GM19240 (cell line): Measurements from ENCODE around the gene UBA6.
"Not testable (repeated sequence)": the region's sequence is repeated elsewhere in the genome, so short reads cannot be mapped to it uniquely, and the experiment has no call there.

Source experiments
- DNase-seq: peaks from one replicate; pipeline ENCODE4 v3.0.0; 2011; ENCODE audit warnings: low spot score; ENCODE audit not compliant: insufficient read length

Gene UBA6

GRCh38 chr4:67674098-67674497 lies 26.9 kb downstream of the UBA6 start:
- DNase-seq = no peak

DNA sequence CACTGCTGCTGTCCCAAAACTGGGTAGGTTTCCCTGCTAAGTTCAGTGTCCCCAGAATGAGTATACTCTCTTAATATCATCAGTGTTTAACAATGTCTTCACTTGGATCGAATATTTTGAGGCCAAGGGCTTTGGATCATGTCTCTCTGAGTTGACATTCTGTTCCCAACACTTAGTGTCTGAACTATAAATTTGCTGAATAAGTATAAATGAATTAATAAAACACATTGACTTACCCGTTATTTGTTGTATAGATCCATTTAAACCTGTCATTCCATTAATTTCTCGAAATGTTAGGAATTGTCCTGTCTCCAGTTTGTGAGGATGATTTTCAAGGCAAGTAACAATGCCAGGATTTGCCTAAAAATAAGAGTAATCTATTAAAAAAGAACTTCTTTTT lies 32.6 kb downstream of the UBA6 start:
- no peak for DNase-seq

DNA sequence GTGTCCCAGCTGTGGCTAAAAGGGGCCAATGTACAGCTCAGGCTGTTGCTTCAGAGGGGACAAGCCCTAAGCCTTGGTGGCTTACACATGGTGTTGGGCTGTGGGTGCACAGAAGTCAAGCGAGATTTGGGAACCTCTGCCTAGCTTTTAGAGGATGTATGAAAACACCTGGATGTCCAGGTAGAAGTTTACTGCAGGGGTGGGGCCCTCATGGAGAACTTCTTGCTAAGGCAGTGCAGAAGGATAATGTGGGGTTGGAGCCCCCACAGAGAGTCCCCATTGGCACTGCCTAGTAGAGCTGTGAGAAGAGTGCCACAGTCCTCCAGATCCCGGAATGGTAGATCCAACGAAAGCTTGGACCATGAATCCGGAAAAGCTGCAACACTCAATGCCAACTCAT lies 40.5 kb downstream of the UBA6 start:
- no peak for DNase-seq

DNA sequence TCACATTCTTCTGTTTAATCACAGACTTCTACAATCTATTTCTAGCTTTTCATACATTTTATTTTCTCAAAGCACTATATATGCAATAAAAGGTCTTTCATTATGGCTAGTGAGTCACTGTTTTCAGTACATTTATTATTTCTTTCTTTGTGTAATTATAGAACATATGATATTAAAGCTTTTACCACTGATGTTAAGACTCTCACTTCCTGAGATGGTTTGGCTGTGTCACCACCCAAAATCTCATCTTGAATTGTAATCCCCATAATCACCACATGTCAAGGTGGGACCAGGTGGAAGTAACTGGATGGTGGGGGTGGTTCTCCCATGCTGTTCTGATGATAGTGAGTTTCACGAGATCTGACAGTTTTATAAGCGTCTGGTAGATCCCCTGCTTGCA lies 41.9 kb downstream of the UBA6 start:
- DNase-seq = no peak

DNA sequence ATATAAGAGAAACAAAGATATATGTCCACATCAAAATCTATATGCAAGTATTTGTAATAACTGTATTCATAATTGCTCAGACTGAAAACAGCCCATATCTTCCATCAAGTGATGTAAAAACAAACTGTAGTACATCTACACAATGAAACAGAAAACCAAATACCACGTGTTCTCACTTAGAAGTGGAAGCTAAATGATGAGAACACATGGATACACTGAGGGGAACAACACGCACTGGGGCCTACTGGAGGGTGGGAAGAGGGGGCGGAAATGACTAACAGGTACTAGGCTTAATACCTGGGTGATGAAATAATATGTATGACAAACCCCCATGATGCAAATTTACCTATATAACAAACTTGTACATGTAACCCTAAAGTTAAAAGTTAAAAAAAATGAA lies 42.7 kb downstream of the UBA6 start:
- DNase-seq = no peak

- no peak for DNase-seq
These were observed 49.4 kb downstream of the UBA6 start for GRCh38 chr4:67651536-67651935.

DNA sequence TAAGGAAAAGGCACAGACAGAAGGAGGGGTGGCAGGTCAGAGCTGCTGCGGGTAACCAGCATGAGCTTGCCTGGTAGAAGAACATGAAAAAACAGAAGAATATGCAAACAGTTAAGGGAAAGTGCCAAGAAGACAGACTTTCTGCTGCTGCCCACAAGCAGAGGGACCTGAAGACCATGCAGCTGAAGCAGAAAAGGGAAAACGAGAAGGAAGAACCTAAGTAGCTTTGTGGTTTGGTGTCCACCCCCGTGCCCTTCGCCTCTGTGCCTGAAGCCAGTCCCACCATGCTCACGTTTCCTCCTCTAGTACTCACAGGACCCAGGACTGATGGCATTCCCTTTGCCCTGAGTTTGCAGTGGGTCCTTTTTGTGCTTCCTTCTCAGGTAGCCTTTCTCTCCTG lies 62.8 kb downstream of the UBA6 start:
- no peak for DNase-seq

GRCh38 chr4:67636978-67637377 lies 64.0 kb downstream of the UBA6 start:
- not testable (repeated sequence) for DNase-seq

DNA sequence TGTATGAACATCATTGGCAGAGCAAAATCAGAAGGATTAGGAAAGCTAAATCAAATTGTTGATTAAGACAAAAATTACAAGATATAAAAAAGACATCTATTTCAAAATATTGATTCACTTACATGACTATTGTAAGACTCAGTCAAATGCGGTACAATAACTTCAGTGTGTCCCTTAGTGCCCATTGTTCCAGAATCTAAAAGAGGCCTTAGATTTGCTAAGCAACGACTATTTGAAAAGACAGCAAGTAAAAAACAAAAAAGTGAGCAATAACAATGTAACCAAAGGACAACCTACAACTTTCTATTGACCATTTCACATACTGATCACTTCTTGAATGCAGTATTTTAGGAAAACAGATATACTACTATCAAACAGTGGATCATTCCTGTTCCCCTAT lies 65.6 kb downstream of the UBA6 start:
- DNase-seq = no peak

- DNase-seq = no peak
These were observed 66.2 kb downstream of the UBA6 start for GRCh38 chr4:67634741-67635140.

- DNase-seq = no peak
These were observed 68.5 kb downstream of the UBA6 start for GRCh38 chr4:67632492-67632891.

DNA sequence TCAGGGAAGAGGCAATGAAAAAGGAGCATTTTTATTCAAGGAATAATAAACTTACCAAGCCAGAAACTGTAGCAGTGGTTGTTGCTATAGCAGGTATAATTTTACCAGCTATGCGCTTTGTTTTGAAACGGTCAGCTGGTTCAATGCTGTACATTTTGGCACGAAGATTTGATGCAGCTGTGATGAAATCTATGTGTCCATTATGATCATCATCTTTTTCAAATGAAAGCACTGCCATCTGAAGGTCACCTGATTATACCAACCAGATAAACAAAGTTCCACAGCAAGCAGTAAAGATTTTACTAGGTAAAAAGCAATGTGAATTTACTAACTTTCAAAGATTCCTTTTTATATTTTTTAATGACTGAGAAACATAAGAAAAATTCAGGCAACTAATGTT lies 76.0 kb downstream of the UBA6 start:
- DNase-seq = no peak

GRCh38 chr4:67616478-67616877 lies 84.5 kb downstream of the UBA6 start:
- DNase-seq = no peak

DNA sequence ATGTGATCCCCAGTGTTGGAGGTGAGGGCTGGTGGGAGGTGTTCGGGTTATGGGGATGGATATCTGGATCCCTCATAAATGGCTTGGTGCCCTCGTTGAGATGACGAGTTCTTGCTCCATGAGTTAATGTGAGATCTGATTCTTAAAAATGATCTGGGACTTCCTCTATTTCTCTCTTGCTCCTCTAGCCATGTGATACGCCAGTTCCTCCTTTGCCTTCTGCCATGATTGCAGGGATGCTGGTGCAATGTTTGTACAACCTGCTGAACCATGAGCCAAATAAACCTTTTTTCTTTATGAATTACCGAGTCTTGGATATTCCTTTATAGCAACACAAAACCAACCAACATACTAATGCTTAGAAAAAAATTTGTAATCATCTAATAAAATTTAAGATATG lies 85.8 kb downstream of the UBA6 start:
- DNase-seq = no peak

DNA sequence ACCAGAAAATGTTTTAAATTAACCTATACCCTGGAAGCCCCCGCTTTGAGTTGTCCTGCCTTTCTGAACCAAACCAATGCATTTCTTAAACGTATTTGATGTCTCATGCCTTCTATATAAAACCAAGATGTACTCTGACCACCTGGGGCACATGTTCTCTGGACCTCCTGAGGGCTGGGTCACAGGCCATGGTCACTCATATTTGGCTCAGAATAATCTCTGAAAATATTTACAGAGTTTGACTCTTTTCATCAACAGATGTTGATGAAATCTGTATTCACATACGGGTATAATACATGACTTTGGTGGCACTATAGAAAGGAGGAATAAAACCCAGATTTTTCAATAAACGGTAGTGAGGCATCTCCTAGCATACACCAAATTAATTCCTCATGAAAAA lies 86.8 kb downstream of the UBA6 start:
- no peak for DNase-seq

DNA sequence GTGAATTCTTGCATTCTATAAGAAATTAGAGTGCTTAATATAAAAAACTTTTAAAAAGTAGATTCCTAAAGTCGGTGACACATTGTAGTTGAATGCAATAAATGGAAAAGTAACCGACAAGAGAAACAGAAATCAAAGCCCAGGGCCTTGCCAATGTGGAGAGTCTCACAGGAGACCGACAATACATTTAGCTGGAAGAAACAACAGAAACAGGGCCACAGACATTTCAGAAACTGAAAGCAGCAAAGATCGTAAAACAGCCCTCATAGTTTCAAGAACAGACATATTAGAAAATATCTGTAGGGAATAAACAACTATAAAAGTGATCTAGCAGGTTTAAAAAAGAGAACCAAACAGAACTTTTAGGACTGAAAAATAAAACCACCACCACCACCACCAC lies 92.9 kb downstream of the UBA6 start:
- DNase-seq = no peak

DNA sequence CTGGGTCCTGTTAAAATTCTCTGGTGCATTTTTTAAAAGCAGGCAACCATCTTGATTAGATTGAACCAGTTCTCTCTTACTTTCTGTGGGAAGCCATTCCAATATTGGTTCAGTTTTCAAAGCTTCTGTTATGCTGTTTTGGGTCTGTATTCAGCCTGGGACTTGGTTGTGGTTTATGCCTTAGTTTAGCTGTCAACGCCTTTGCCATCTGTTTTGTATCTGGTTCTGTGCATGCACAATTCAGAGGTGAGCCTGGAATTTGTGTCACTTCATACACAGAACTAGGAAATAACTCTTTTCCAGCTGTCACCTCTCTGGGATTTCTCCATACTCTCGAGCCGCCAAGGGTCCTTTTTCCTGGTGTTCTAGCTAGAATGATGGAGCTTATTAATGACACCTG lies 96.2 kb downstream of the UBA6 start:
- no peak for DNase-seq

DNA sequence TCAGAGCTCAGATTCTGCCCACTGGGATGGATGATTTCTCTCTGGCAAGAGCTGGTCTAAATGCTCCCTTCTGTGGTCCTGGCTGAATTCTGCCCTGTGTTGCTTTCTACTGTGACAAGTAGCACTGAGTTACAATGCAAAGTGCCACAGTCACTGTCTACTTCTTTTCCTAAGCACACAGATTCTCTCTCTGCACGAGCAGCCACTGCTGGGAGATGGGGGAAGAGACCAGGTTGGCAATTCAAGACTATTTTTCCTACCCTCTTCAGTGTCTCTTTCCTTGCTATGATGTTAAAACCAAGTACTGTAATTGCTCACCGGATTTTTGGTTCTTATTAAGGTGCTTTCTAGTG lies 97.0 kb downstream of the UBA6 start:
- no peak for DNase-seq

DNA sequence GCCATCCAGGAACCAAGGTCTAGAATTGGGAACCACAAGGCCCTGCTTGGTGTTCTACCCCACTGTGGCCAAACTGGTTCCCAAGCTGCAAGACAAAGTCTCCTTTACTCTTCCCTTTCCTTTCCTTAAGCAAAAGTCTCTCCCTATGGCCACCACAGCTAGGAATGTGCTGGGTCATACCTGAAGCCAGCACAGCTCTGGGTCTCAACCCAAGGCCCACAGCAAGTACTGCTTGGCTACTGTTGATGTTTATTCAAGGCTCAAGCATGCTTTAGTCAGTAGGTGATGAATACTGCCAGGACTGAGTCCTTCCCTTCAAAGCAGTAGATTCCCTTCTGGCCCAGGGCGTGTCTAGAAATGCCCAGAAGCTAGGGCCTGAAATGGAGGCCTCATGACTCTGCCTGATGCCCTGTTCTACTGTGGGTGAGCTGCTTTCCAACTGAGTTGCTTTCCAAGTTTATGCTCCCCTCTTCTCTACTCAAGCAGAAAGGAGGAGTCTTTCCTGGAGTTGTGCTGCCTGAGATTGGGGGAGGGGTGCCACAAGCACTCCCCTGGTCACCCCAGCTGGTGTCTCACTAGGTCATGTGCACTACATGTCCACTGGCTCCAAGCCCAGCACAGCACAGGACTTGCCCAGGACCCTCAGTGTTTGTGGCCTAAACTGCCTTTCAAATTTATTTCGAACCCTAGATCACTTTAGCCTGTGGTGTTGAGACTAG lies 97.5 kb downstream of the UBA6 start:
- DNase-seq = no peak

DNA sequence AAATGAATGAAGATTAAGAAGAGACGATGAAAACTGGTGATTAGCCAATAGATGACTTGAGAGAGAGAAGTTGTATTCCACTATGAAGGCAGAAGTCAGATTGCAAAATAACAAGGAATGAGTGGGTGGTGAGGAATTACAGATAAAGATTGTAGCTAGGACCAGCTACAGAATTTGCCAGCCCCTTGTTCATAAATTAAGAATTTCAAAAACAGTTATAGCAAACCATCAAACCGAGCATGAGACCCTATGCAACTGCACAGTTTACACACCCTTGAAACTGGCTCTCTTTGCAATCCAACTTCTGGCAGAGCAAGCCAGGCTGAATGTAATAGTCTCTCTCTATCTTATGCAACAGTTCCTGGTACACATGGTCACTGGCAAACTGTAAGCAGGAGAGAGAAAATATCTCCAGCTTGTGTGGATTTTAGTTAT lies 107.2 kb downstream of the UBA6 start:
- no peak for DNase-seq

DNA sequence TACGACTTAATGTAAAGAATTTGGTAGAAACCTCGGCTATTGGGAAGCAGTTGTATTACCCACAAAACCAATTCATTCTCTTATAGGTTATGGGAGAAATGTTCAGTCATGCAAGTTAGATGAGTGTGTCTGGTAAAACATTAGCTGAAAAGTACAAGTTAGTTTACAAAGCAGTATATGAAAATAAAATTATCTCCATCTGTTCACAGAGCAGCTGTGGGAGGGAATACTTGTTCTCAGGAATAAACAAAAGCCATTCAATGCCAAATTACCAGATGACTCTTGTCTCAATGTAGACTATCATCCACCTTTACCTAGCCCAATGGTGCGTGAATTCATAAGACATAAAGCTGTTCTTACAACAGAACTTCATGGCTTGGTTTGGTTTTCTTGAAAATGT lies 113.8 kb downstream of the UBA6 start:
- no peak for DNase-seq

GRCh38 chr4:67584496-67584895 lies 116.5 kb downstream of the UBA6 start:
- no peak for DNase-seq

- DNase-seq = no peak
These were observed 119.0 kb downstream of the UBA6 start for GRCh38 chr4:67581913-67582312.
